ENCODE results near the gene SPO11.
"Not testable (repeated sequence)": the region's sequence is repeated elsewhere in the genome, so short reads cannot be mapped to it uniquely, and the experiment has no call there.

SPO11 gene

GRCh38 chr20:57347393-57347792 is 17.8 kb downstream of the SPO11 start:
- no peak for DNase-seq

- not testable (repeated sequence) for DNase-seq
These were observed 18.8 kb downstream of the SPO11 start for GRCh38 chr20:57348200-57348921.

- DNase-seq, result not testable (repeated sequence)
These were observed 19.4 kb downstream of the SPO11 start for GRCh38 chr20:57348922-57349574.

- DNase-seq, result no peak
These were observed 20.6 kb downstream of the SPO11 start for GRCh38 chr20:57350081-57350710.

GRCh38 chr20:57350726-57351041 is 21.1 kb downstream of the SPO11 start:
- DNase-seq, result not testable (repeated sequence)

GRCh38 chr20:57351042-57351783 is 21.6 kb downstream of the SPO11 start, which contains the start of gene RAE1:
TSS of gene RAE1 (plus strand) at chr20:57351255. CDS start at chr20:57354039, 2,784 bp downstream.
- DNase-seq, result peak; percentile 89

GRCh38 chr20:57352305-57352704 is 22.7 kb downstream of the SPO11 start:
- no peak for DNase-seq

- DNase-seq, result no peak
These were observed 23.7 kb downstream of the SPO11 start for GRCh38 chr20:57353351-57353750.

- no peak for DNase-seq
These were observed 31.9 kb downstream of the SPO11 start for GRCh38 chr20:57361517-57361916.

GRCh38 chr20:57364451-57364850 is 34.8 kb downstream of the SPO11 start:
- no peak for DNase-seq

- no peak for DNase-seq
These were observed 40.0 kb downstream of the SPO11 start for GRCh38 chr20:57369596-57369995.

- DNase-seq, result no peak
These were observed 40.7 kb downstream of the SPO11 start for GRCh38 chr20:57370316-57370715.

- DNase-seq, result no peak
These were observed 41.8 kb downstream of the SPO11 start for GRCh38 chr20:57371363-57371762.

- DNase-seq, result no peak
These were observed 42.6 kb downstream of the SPO11 start for GRCh38 chr20:57372157-57372556.

GRCh38 chr20:57372581-57373350 is 43.2 kb downstream of the SPO11 start:
- DNase-seq, result no peak

GRCh38 chr20:57374343-57374930 is 44.8 kb downstream of the SPO11 start:
- no peak for DNase-seq

GRCh38 chr20:57374931-57375651 is 45.5 kb downstream of the SPO11 start:
- DNase-seq, result no peak

GRCh38 chr20:57375652-57376230 is 46.1 kb downstream of the SPO11 start:
- no peak for DNase-seq

GRCh38 chr20:57377350-57377749 is 47.7 kb downstream of the SPO11 start:
- no peak for DNase-seq

GRCh38 chr20:57378107-57378506 is 48.5 kb downstream of the SPO11 start:
- no peak for DNase-seq

GRCh38 chr20:57378646-57379262 is 49.2 kb downstream of the SPO11 start:
- DNase-seq, result no peak

Measured in NK-92 treated with Interleukin-12 subunit alpha and Interleukin-12 subunit beta, amount 100 ng/mL, for 24 hours (cell line).